H1 (cell line): ENCODE data around the gene PRR30. TPM values are rescaled to one million over a fixed set of nuclear protein-coding genes. Genes with fewer than 3 reads are reported as not detected.

Experiments used
- CTCF ChIA-PET: fragments of 300-600 bp; sonication (Branson Sonifier 250); formaldehyde crosslinking; loops from one replicate; lab custom pipeline; 2021; ENCODE audit not compliant: partially characterized antibody; lab: Charles Lee
- POLR2A ChIA-PET: fragments of 300-600 bp; sonication (Branson Sonifier 250); formaldehyde crosslinking; loops from one replicate; lab custom pipeline; 2021; ENCODE audit warnings: inconsistent platforms; ENCODE audit not compliant: partially characterized antibody; lab: Charles Lee
- DNase-seq, 2 experiments: peaks; one replicate each; pipeline versions ENCODE4 v3.0.0 to v3.0.0-alpha.2; 2010 to 2022; ENCODE audit warnings: low spot score in 2 of 2, low read depth in 1 of 2, mixed read lengths in 1 of 2
- FAIRE-seq: peaks from 2 replicates; lab custom pipeline; 2011; peaks lifted over from hg19 to GRCh38; lab: Jason Lieb, UNC
- H2AFZ ChIP-seq: 2 replicates; pipeline ENCODE4 v1.8.1; 2012; ENCODE audit warnings: low read length, inconsistent platforms
- H2AK5ac ChIP-seq: 2 replicates; pipeline ENCODE4 v1.6.1; 2013; ENCODE audit warnings: low read depth, low read length
- H2BK120ac ChIP-seq: replicated peaks from 2 replicates; pipeline ENCODE3; 2013; ENCODE audit warnings: low read depth, low read length, inconsistent platforms
- H2BK12ac ChIP-seq: 2 replicates; pipeline ENCODE4 v1.6.1; 2013; ENCODE audit warnings: low read depth, low read length
- H2BK15ac ChIP-seq: 2 replicates; pipeline ENCODE4 v1.6.1; 2013; ENCODE audit warnings: low read length
- H2BK20ac ChIP-seq: 2 replicates; pipeline ENCODE4 v1.6.1; 2013; ENCODE audit warnings: low read length
- H2BK5ac ChIP-seq: 2 replicates; pipeline ENCODE4 v1.6.1; 2013; ENCODE audit warnings: low read depth, low read length
- H3K14ac ChIP-seq: 2 replicates; pipeline ENCODE4 v1.6.1; 2013; ENCODE audit warnings: inconsistent platforms; ENCODE audit not compliant: insufficient read length
- H3K18ac ChIP-seq: 2 replicates; pipeline ENCODE4 v1.6.1; 2013; ENCODE audit warnings: low read length; ENCODE audit errors: extremely low read depth
- H3K23ac ChIP-seq: 2 replicates; pipeline ENCODE4 v1.6.1; 2013; ENCODE audit warnings: inconsistent platforms; ENCODE audit not compliant: insufficient read length
- H3K23me2 ChIP-seq: 2 replicates; pipeline ENCODE4 v1.6.1; 2013; ENCODE audit warnings: low read depth, low read length
- H3K27ac ChIP-seq: 2 replicates; pipeline ENCODE4 v1.6.1; 2011; ENCODE audit warnings: low read depth, low read length, inconsistent platforms
- H3K27me3 ChIP-seq, 4 experiments: replicated peaks in 1 of 4; 1 replicate in 1 of 4; 2 replicates in 3 of 4; pipeline versions ENCODE4 v1.6.1 to v1.8.1; 2011 to 2013; ENCODE audit warnings: low read length in 3 of 4, mild to moderate bottlenecking in 3 of 4, inconsistent platforms in 2 of 4, mixed read lengths in 2 of 4, moderate library complexity in 1 of 4; ENCODE audit not compliant: control insufficient read depth in 3 of 4, insufficient read depth in 3 of 4; ENCODE audit errors: extremely low read depth in 1 of 4
- H3K36me3 ChIP-seq, 4 experiments: 2 replicates each; pipeline versions ENCODE4 v1.6.1 to v1.8.1; 2011 to 2013; ENCODE audit warnings: mild to moderate bottlenecking in 4 of 4, low read length in 3 of 4, moderate library complexity in 2 of 4, control low read depth in 1 of 4, inconsistent platforms in 1 of 4; ENCODE audit not compliant: insufficient read depth in 4 of 4, control insufficient read depth in 2 of 4
- H3K4ac ChIP-seq: replicated peaks from 2 replicates; pipeline ENCODE3; 2013; ENCODE audit warnings: low read length, low read depth, mixed read lengths, inconsistent platforms; ENCODE audit not compliant: insufficient read length
- H3K4me1 ChIP-seq, 4 experiments: replicated peaks in 1 of 4; 1 replicate in 1 of 4; 2 replicates in 3 of 4; pipeline versions ENCODE4 v1.6.1 to v1.8.1; 2011 to 2013; ENCODE audit warnings: low read length in 3 of 4, inconsistent platforms in 2 of 4, mixed read lengths in 1 of 4; ENCODE audit not compliant: insufficient read depth in 4 of 4, control insufficient read depth in 3 of 4
- H3K4me2 ChIP-seq, 2 experiments: 2 replicates each; pipeline versions ENCODE4 v1.6.1 to v1.8.1; 2011 to 2013; ENCODE audit warnings: low read depth in 2 of 2, low read length in 2 of 2, control low read depth in 1 of 2, inconsistent platforms in 1 of 2, mild to moderate bottlenecking in 1 of 2; ENCODE audit not compliant: insufficient read depth in 1 of 2
- H3K4me3 ChIP-seq, 4 experiments: fragments of 200-600, 300-600 bp in 1 of 4; sonication (generic), shearing (Covaris generic), sonication (Bioruptor Twin) in 1 of 4; 2 replicates each; pipeline versions ENCODE4 v1.5.1 to v1.8.1; 2011 to 2016; ENCODE audit warnings: low read length in 4 of 4, low read depth in 3 of 4, control low read depth in 2 of 4, inconsistent platforms in 2 of 4, mild to moderate bottlenecking in 2 of 4, mixed read lengths in 1 of 4, moderate library complexity in 1 of 4; ENCODE audit not compliant: insufficient read depth in 2 of 4; ENCODE audit errors: extremely low read depth in 1 of 4
- H3K56ac ChIP-seq: replicated peaks from 2 replicates; pipeline ENCODE3; 2013; ENCODE audit warnings: low read depth, mild to moderate bottlenecking, mixed read lengths, low read length, inconsistent platforms; ENCODE audit not compliant: insufficient read length
- H3K79me1 ChIP-seq: 2 replicates; pipeline ENCODE4 v1.6.1; 2013; ENCODE audit warnings: low read depth, low read length, control low read depth
- H3K79me2 ChIP-seq, 2 experiments: 2 replicates each; pipeline versions ENCODE4 v1.6.1 to v1.8.1; 2012 to 2013; ENCODE audit warnings: low read length in 2 of 2, mild to moderate bottlenecking in 2 of 2, inconsistent platforms in 1 of 2; ENCODE audit not compliant: insufficient read depth in 2 of 2, control insufficient read depth in 1 of 2
- H3K9ac ChIP-seq, 4 experiments: replicated peaks in 1 of 4; 1 replicate in 1 of 4; 2 replicates in 3 of 4; pipeline versions ENCODE4 v1.6.1 to v1.8.1; 2011 to 2013; ENCODE audit warnings: low read depth in 3 of 4, low read length in 3 of 4, control low read depth in 2 of 4, mild to moderate bottlenecking in 2 of 4, moderate library complexity in 2 of 4, inconsistent platforms in 1 of 4; ENCODE audit errors: extremely low read depth in 1 of 4
- H3K9me3 ChIP-seq, 2 experiments: 2 replicates each; pipeline versions ENCODE4 v1.6.1 to v1.8.1; 2012 to 2013; ENCODE audit warnings: mild to moderate bottlenecking in 2 of 2, moderate library complexity in 2 of 2, control low read depth in 1 of 2, inconsistent platforms in 1 of 2, low read depth in 1 of 2, low read length in 1 of 2, mixed read lengths in 1 of 2; ENCODE audit not compliant: insufficient read depth in 2 of 2
- H4K20me1 ChIP-seq, 2 experiments: replicated peaks in 1 of 2; 2 replicates each; pipeline versions ENCODE3 to v1.8.1; 2011 to 2013; ENCODE audit warnings: inconsistent platforms in 2 of 2, low read length in 2 of 2, mild to moderate bottlenecking in 1 of 2; ENCODE audit not compliant: insufficient read depth in 2 of 2, control insufficient read depth in 1 of 2
- H4K5ac ChIP-seq: 2 replicates; pipeline ENCODE4 v1.6.1; 2013; ENCODE audit warnings: low read length, low read depth, mixed read lengths, inconsistent platforms; ENCODE audit not compliant: insufficient read length
- H4K8ac ChIP-seq: 2 replicates; pipeline ENCODE4 v1.8.0; 2013; ENCODE audit warnings: mild to moderate bottlenecking, moderate library complexity, low read length, inconsistent platforms; ENCODE audit not compliant: insufficient read depth; ENCODE audit errors: extremely low read depth
- H4K91ac ChIP-seq: replicated peaks from 2 replicates; pipeline ENCODE3; 2013; ENCODE audit warnings: low read length, mixed read lengths, inconsistent platforms; ENCODE audit not compliant: insufficient read length
- JUN ChIP-seq: IDR thresholded peaks from 2 replicates; pipeline ENCODE4 v1.6.1; 2011; ENCODE audit warnings: low read depth, mild to moderate bottlenecking, improper control_type of control experiment, low read length
- KDM5A ChIP-seq: fragments of 200-600 bp; IDR thresholded peaks from 2 replicates; pipeline ENCODE4 v1.7.1; 2012; ENCODE audit warnings: mild to moderate bottlenecking, low read length, inconsistent platforms, mixed read lengths
- PHF8 ChIP-seq: fragments of 200-600 bp; sonication (generic); conservative IDR thresholded peaks from 2 replicates; pipeline ENCODE4 v1.7.1; 2012; ENCODE audit warnings: low read depth, mild to moderate bottlenecking, inconsistent platforms, low read length, moderate library complexity
- TBP ChIP-seq: IDR thresholded peaks from 2 replicates; pipeline ENCODE4 v1.6.1; 2011; ENCODE audit warnings: low read depth, low read length, improper control_type of control experiment
- ZNF274 ChIP-seq: IDR thresholded peaks from 2 replicates; pipeline ENCODE4 v1.7.0; 2012; ENCODE audit warnings: low read length, borderline replicate concordance; ENCODE audit errors: extremely low read depth
- WGBS, 2 experiments: shearing (Covaris generic) in 1 of 2; methylation state at CpG; one replicate each; pipeline versions ENCODE4 v1.1.6 to v1.1.7; 2013 to 2015; ENCODE audit warnings: low lambda C conversion rate in 2 of 2, mixed read lengths in 2 of 2, inconsistent platforms in 1 of 2, low coverage in 1 of 2, missing lambda C conversion rate in 1 of 2; ENCODE audit not compliant: insufficient replicate concordance in 2 of 2, insufficient coverage in 1 of 2, insufficient read length in 1 of 2; ENCODE audit errors: extremely low coverage in 1 of 2, missing lambda C conversion rate in 1 of 2; 5-methylcytosine and 5-hydroxymethylcytosine counted together
- polyA plus RNA-seq, 7 experiments: library from polyadenylated mRNA; depleted of rRNA in 3 of 7; stranded (reverse) in 5 of 7; unstranded in 2 of 7; fragments of >200 nt in 5 of 7; fragments of 200-250 nt in 2 of 7; gene quantifications; 1 replicate in 5 of 7; 2 replicates in 1 of 7; 4 replicates in 1 of 7; pipeline versions ENCODE4 v1.2.1 to v1.2.3, GENCODE V29; 2011 to 2013; ENCODE audit warnings: missing spikeins in 2 of 7, mixed read lengths in 2 of 7
- total RNA-seq: library from RNA; stranded (reverse); fragmentation: NEBNext Ultra II Directional; extraction: Animal tissue kit (Norgen Biotek cat#: 25700); gene quantifications from 2 replicates; pipeline ENCODE4 v1.2.1, GENCODE V29; 2021
- TF ChIP-seq, protein P1 (sequence below): IDR thresholded peaks from 2 replicates; pipeline ENCODE4 v1.6.1; 2011; ENCODE audit warnings: low read length, improper control_type of control experiment

The PRR30 gene
- total and polyA plus RNA-seq, 2 of the 8 experiments (the other 6 are each of a cell fraction or from before 2014, with no cell fraction given): not detected

DNA sequence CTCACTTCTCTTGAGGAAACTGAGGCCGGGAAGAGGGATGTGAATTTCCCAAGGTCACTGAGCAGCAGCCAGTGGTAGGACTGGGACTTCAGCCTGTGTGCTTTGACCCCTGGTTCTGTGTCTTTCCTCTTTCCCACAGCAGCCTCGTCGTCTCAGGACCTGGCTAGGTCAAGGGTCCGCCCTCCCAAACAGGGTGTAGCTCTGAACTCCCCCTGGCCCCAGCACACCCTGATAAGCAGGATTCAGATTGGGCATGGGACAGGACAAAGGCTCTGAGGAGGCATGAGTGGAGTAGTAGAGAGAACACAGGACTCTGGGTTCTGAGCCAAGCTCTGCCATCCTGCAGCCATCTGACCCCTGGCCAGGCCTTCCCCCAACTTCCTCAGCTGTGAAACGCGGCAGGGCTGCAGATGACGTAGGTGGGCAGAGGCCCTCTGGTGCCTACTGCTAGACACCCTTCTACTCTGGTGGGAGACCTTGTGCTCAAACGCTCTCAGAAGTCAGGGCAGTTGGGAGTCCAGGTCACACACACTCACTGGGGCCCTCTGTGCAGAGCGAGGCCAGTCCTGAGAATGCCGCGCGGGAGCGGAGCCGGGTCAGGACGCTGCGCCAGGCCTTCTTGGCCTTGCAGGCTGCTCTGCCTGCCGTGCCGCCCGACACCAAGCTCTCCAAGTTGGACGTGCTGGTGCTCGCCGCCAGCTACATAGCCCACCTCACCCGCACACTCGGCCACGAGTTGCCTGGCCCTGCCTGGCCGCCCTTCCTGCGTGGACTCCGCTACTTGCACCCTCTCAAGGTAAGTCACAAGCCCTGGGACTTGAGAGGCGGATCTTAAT lies 10.6 kb upstream of the PRR30 start:
- H2AK5ac ChIP-seq: no peak overlapping the region
- no peaks in the 10 kb centered on the region for H3K23me2 ChIP-seq
- DNase-seq: no peak
- H3K4me2 ChIP-seq: no peak overlapping the region
- no peak overlapping the region for H2BK5ac ChIP-seq
- ChIA-PET CTCF (interaction anchor here (0.6 to 5.6 kb wide), 9 partner anchors 9 to 130 kb away, joined by 3 to 27 read pairs (median 4); no protein-coding TSS in a partner anchor), POLR2A (interaction anchor here (0.9 to 1.7 kb wide), 5 partner anchors 11 to 99 kb away, joined by 3 to 5 read pairs (median 4); partner anchors contain the start of gene PRR30)
- H3K23ac ChIP-seq: no peak overlapping the region
- H4K91ac ChIP-seq: no peak overlapping the region
- no peaks in the 10 kb centered on the region for H3K27me3 ChIP-seq
- H2BK12ac ChIP-seq: peak overlapping the region; percentile 27; the same call in 1 of the 2 replicates
- no peak overlapping the region for H3K4me3 ChIP-seq
- no peaks in the 10 kb centered on the region for H3K9me3 ChIP-seq
- H2BK120ac ChIP-seq: no peak overlapping the region
- no peak overlapping the region for H3K56ac ChIP-seq
- H2AFZ ChIP-seq: no peak overlapping the region
- no peak overlapping the region for H2BK20ac ChIP-seq
- H3K9ac ChIP-seq: no peak overlapping the region
- H4K8ac ChIP-seq: peak overlapping the region; percentile 16; the same call in 1 of the 2 replicates
- no peak overlapping the region; the same call in 1 of the 2 replicates for H3K18ac ChIP-seq
- 87% methylated on average over 21 of the region's 29 CpGs; no CpG with 5 or more reads in 1 of the 2 experiments for WGBS, 2 experiments
- H4K5ac ChIP-seq: no peak overlapping the region
- no peak for FAIRE-seq
- H3K79me2 ChIP-seq: no peaks in the 10 kb centered on the region
- H3K27ac ChIP-seq: no peak overlapping the region
- H3K4ac ChIP-seq: no peak overlapping the region
- H2BK15ac ChIP-seq: no peak overlapping the region
- H3K79me1 ChIP-seq: no peaks in the 10 kb centered on the region
- no peaks in the 10 kb centered on the region; a peak in 1 of 7 replicates for H3K4me1 ChIP-seq
- no peaks in the 10 kb centered on the region for H4K20me1 ChIP-seq
- no peaks in the 10 kb centered on the region for H3K36me3 ChIP-seq
- H3K14ac ChIP-seq: no peak overlapping the region
- TF ChIP-seq PHF8 (no peak), ZNF274 (no peak), TBP (no peak), JUN (no peak), KDM5A (no peak)
- TF ChIP-seq, protein P1, sequence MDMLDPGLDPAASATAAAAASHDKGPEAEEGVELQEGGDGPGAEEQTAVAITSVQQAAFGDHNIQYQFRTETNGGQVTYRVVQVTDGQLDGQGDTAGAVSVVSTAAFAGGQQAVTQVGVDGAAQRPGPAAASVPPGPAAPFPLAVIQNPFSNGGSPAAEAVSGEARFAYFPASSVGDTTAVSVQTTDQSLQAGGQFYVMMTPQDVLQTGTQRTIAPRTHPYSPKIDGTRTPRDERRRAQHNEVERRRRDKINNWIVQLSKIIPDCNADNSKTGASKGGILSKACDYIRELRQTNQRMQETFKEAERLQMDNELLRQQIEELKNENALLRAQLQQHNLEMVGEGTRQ: no peak
